ENCODE results near the gene SCGB1C2.
"Not testable (repeated sequence)": the region's sequence is repeated elsewhere in the genome, so short reads cannot be mapped to it uniquely, and the experiment has no call there.

Gene SCGB1C2

GRCh38 chr17:137166-137807 lies at the start of gene SCGB1C2:
Gene SCGB1C2 (plus strand): TSS chr17:137569. CDS start chr17:137591, 22 bp downstream.
- H3K4me3 ChIP-seq (ENCODE audit: control insufficient read depth, low read depth, low read length); DNase-seq (ENCODE audit: low read depth): not testable (repeated sequence)

GRCh38 chr17:113111-113510 lies 24.3 kb upstream of the SCGB1C2 start:
- H3K4me3 ChIP-seq (ENCODE audit: control insufficient read depth, low read depth, low read length); DNase-seq (ENCODE audit: low read depth): not testable (repeated sequence)

GRCh38 chr17:118339-118917 lies 18.9 kb upstream of the SCGB1C2 start:
- DNase-seq (ENCODE audit: low read depth); H3K4me3 ChIP-seq (ENCODE audit: control insufficient read depth, low read depth, low read length): not testable (repeated sequence)
- TF ChIP-seq CTCF (conservative IDR thresholded peaks at IDR 0.05; ENCODE audit: control insufficient read depth, insufficient read depth, low read depth, low read length) = peak; percentile 38

- DNase-seq (ENCODE audit: low read depth) = not testable (repeated sequence)
These were observed 3.4 kb upstream of the SCGB1C2 start for GRCh38 chr17:133932-134331.

GRCh38 chr17:134332-134785 lies 3.0 kb upstream of the SCGB1C2 start:
- not testable (repeated sequence) for DNase-seq (ENCODE audit: low read depth); H3K4me3 ChIP-seq (ENCODE audit: control insufficient read depth, low read depth, low read length)

More at GRCh38 chr17:133932-134331, 3.4 kb upstream of the SCGB1C2 start:
- H3K4me3 ChIP-seq (ENCODE audit: control insufficient read depth, low read depth, low read length) = not testable (repeated sequence)

GRCh38 chr17:135022-135421 lies 2.3 kb upstream of the SCGB1C2 start:
- H3K4me3 ChIP-seq (ENCODE audit: control insufficient read depth, low read depth, low read length) = not testable (repeated sequence)

GRCh38 chr17:135895-136294 lies 1.5 kb upstream of the SCGB1C2 start:
- not testable (repeated sequence) for DNase-seq (ENCODE audit: low read depth); H3K4me3 ChIP-seq (ENCODE audit: control insufficient read depth, low read depth, low read length)

More at GRCh38 chr17:135022-135421, 2.3 kb upstream of the SCGB1C2 start:
- DNase-seq (ENCODE audit: low read depth) = not testable (repeated sequence)

GRCh38 chr17:136531-136930 lies 838 bp upstream of the SCGB1C2 start:
- TF ChIP-seq CTCF (conservative IDR thresholded peaks at IDR 0.05; ENCODE audit: control insufficient read depth, insufficient read depth, low read depth, low read length) = peak; percentile 18
- DNase-seq (ENCODE audit: low read depth); H3K4me3 ChIP-seq (ENCODE audit: control insufficient read depth, low read depth, low read length): not testable (repeated sequence)

GRCh38 chr17:139401-140205 lies 2.2 kb downstream of the SCGB1C2 start:
- not testable (repeated sequence) for DNase-seq (ENCODE audit: low read depth); H3K4me3 ChIP-seq (ENCODE audit: control insufficient read depth, low read depth, low read length)

- DNase-seq (ENCODE audit: low read depth) = peak; percentile 45
- H3K4me3 ChIP-seq (ENCODE audit: control insufficient read depth, low read depth, low read length) = no peak overlapping the region
- no peak for TF ChIP-seq CTCF (conservative IDR thresholded peaks at IDR 0.05; ENCODE audit: control insufficient read depth, insufficient read depth, low read depth, low read length)
These were observed 4.8 kb downstream of the SCGB1C2 start for GRCh38 chr17:142102-142661.
